HCT116 (cell line): Measurements from ENCODE around the gene CACNA2D3. TPM values are rescaled to one million over a fixed set of nuclear protein-coding genes. Genes with fewer than 3 reads are reported as not detected.

ENCODE experiments used
- ATAC-seq: fragments of 200-7000 bp; cut with Tn5 transposase; 2 replicates; pipeline ENCODE4 v1.9.1; 2020; ENCODE audit warnings: mild to moderate bottlenecking, moderate library complexity
- BruUV-seq: library from RNA; stranded (reverse); fragments of 400-500 nt; replicated peaks from 2 replicates; lab custom pipeline; 2021; lab: Mats Ljungman, UMichigan
- CTCF ChIA-PET: fragments of 300-600 bp; sonication (Branson Sonifier 250); formaldehyde crosslinking; loops from one replicate; lab custom pipeline; 2021; ENCODE audit warnings: antibody characterized with exemption; lab: Charles Lee
- POLR2A ChIA-PET: fragments of 300-600, 350-600 bp; sonication (Branson Sonifier 250); formaldehyde crosslinking; loops from one replicate; lab custom pipeline; 2021; ENCODE audit warnings: antibody characterized with exemption; lab: Charles Lee
- RAD21 ChIA-PET, 2 experiments: fragments of 300-600 bp; sonication (Branson Sonifier 250); formaldehyde crosslinking; loops; one replicate each; lab custom pipeline; 2023; ENCODE audit warnings: low total read pairs in 2 of 2; ENCODE audit not compliant: uncharacterized antibody in 2 of 2, unreplicated experiment in 2 of 2, low non-redundant PET in 1 of 2; lab: Charles Lee
- DNase-seq: peaks from one replicate; pipeline ENCODE4 v3.0.0-alpha.2; 2010; ENCODE audit warnings: low read depth, low spot score
- H2AFZ ChIP-seq: fragments of 200-600 bp; shearing (Covaris generic), sonication (generic); 2 replicates; pipeline ENCODE4 v1.6.1; 2017; ENCODE audit warnings: low read depth, mixed run types, mixed read lengths, antibody characterized with exemption, low read length; ENCODE audit not compliant: poor library complexity, severe bottlenecking
- H3K27ac ChIP-seq: 2 replicates; pipeline ENCODE4 v1.5.1; 2012; ENCODE audit warnings: low read depth, low read length
- H3K27me3 ChIP-seq: fragments of 200-600 bp; sonication (generic); 2 replicates; pipeline ENCODE4 v1.6.1; 2016; ENCODE audit warnings: mixed run types, low read length, mixed read lengths; ENCODE audit not compliant: insufficient read depth
- H3K36me3 ChIP-seq, 2 experiments: fragments of 200-500 bp in 1 of 2; fragments of 200-600 bp in 1 of 2; sonication (Bioruptor generic) in 1 of 2; sonication (generic) in 1 of 2; 2 replicates each; pipeline versions ENCODE4 v1.5.1 to v1.6.1; 2014 to 2016; ENCODE audit warnings: low read length in 2 of 2, inconsistent platforms in 1 of 2, mixed read lengths in 1 of 2, mixed run types in 1 of 2; ENCODE audit not compliant: insufficient read depth in 2 of 2, control insufficient read depth in 1 of 2
- H3K4me1 ChIP-seq, 2 experiments: fragments of 200-600 bp in 1 of 2; sonication (generic) in 1 of 2; 2 replicates each; pipeline versions ENCODE4 v1.5.1 to v1.6.1; 2012 to 2017; ENCODE audit warnings: low read length in 2 of 2, inconsistent platforms in 1 of 2, mild to moderate bottlenecking in 1 of 2, mixed read lengths in 1 of 2, mixed run types in 1 of 2, moderate library complexity in 1 of 2; ENCODE audit not compliant: insufficient read depth in 2 of 2, control insufficient read depth in 1 of 2
- H3K4me2 ChIP-seq: fragments of 200-600 bp; sonication (generic); 2 replicates; pipeline ENCODE4 v1.6.1; 2017; ENCODE audit warnings: mixed run types, low read length, mixed read lengths
- H3K4me3 ChIP-seq, 2 experiments: fragments of 200-600 bp in 1 of 2; sonication (generic) in 1 of 2; replicated peaks in 1 of 2; 2 replicates each; pipeline ENCODE4 v1.5.1; 2011 to 2016; ENCODE audit warnings: low read length in 2 of 2, control low read depth in 1 of 2, low read depth in 1 of 2, mild to moderate bottlenecking in 1 of 2, mixed read lengths in 1 of 2, mixed run types in 1 of 2
- H3K79me2 ChIP-seq: fragments of 200-600 bp; sonication (generic); 2 replicates; pipeline ENCODE4 v1.6.1; 2017; ENCODE audit warnings: mild to moderate bottlenecking, mixed run types, low read length, moderate library complexity, mixed read lengths; ENCODE audit not compliant: insufficient read depth
- H3K9ac ChIP-seq: fragments of 200-600 bp; sonication (generic); 2 replicates; pipeline ENCODE4 v1.6.1; 2016; ENCODE audit warnings: low read length, mixed read lengths
- H3K9me2 ChIP-seq: fragments of 200-600 bp; sonication (generic), shearing (Covaris generic); 2 replicates; pipeline ENCODE4 v1.6.1; 2017; ENCODE audit warnings: mixed run types, mild to moderate bottlenecking, moderate library complexity; ENCODE audit not compliant: insufficient read depth
- H3K9me3 ChIP-seq, 2 experiments: fragments of 200-500 bp in 1 of 2; fragments of 200-600 bp in 1 of 2; sonication (Bioruptor generic) in 1 of 2; sonication (generic) in 1 of 2; 2 replicates each; pipeline ENCODE4 v1.6.1; 2014 to 2017; ENCODE audit warnings: low read length in 2 of 2, mixed read lengths in 2 of 2, inconsistent platforms in 1 of 2, low read depth in 1 of 2, mild to moderate bottlenecking in 1 of 2, mixed run types in 1 of 2, moderate library complexity in 1 of 2; ENCODE audit not compliant: control insufficient read depth in 1 of 2, insufficient read depth in 1 of 2
- H4K20me1 ChIP-seq: fragments of 200-600 bp; sonication (generic), shearing (Covaris generic); 2 replicates; pipeline ENCODE4 v1.6.1; 2017; ENCODE audit warnings: mixed run types, mild to moderate bottlenecking, moderate library complexity; ENCODE audit not compliant: insufficient read depth
- CEBPB ChIP-seq: IDR thresholded peaks from 2 replicates; pipeline ENCODE4 v1.6.1; 2012; ENCODE audit warnings: low read depth
- EGR1 ChIP-seq: IDR thresholded peaks from 2 replicates; pipeline ENCODE4 v1.6.1; 2012; ENCODE audit warnings: low read depth
- EZH2 ChIP-seq: fragments of 200-600 bp; sonication (generic); IDR thresholded peaks from 2 replicates; pipeline ENCODE4 v1.6.1; 2017; ENCODE audit warnings: antibody characterized with exemption, mixed run types
- FOSL1 ChIP-seq: IDR thresholded peaks from 2 replicates; pipeline ENCODE4 v1.6.1; 2012; ENCODE audit warnings: low read depth
- JUND ChIP-seq: IDR thresholded peaks from 2 replicates; pipeline ENCODE4 v1.6.1; 2012
- POLR2A ChIP-seq: IDR thresholded peaks from 2 replicates; pipeline ENCODE4 v1.7.0; 2011; ENCODE audit warnings: borderline replicate concordance; ENCODE audit not compliant: insufficient read depth, insufficient read length; ENCODE audit errors: extremely low read depth
- POLR2AphosphoS5 ChIP-seq: IDR thresholded peaks from 2 replicates; pipeline ENCODE4 v1.6.1; 2011; ENCODE audit warnings: mild to moderate bottlenecking, low read depth, low read length, moderate library complexity
- REST ChIP-seq: IDR thresholded peaks from 2 replicates; pipeline ENCODE4 v1.6.1; 2012; ENCODE audit warnings: low read depth
- SIN3A ChIP-seq: IDR thresholded peaks from 2 replicates; pipeline ENCODE4 v1.6.1; 2012; ENCODE audit warnings: low read depth
- SRF ChIP-seq: IDR thresholded peaks from 2 replicates; pipeline ENCODE4 v1.6.1; 2012; ENCODE audit warnings: low read depth
- YY1 ChIP-seq: IDR thresholded peaks from 2 replicates; pipeline ENCODE4 v1.6.1; 2011; ENCODE audit warnings: low read length, low read depth, moderate library complexity, mild to moderate bottlenecking; ENCODE audit not compliant: insufficient replicate concordance; ENCODE audit errors: extremely low read depth
- ZFX ChIP-seq: fragments of 450-650 bp; IDR thresholded peaks from 2 replicates; pipeline ENCODE4 v1.6.1; 2017
- intact Hi-C: fragments of 100-400 bp; cut with micrococcal nuclease; formaldehyde crosslinking; loops from 2 replicates; pipeline ENCODE4 v1.10.0; 2022
- total RNA-seq: library from RNA; stranded (reverse); gene quantifications from one replicate; pipeline ENCODE4 v1.2.1, GENCODE V29; 2021; ENCODE audit not compliant: unreplicated experiment
- TF ChIP-seq, protein P1 (sequence below), 3 experiments: fragments of 200-600 bp in 1 of 3; sonication (generic) in 1 of 3; IDR thresholded peaks in 2 of 3; conservative IDR thresholded peaks in 1 of 3; 2 replicates each; pipeline ENCODE4 v1.5.1; 2012 to 2017; ENCODE audit warnings: low read depth in 2 of 3, low read length in 2 of 3, antibody characterized with exemption in 1 of 3, borderline replicate concordance in 1 of 3, control low read depth in 1 of 3, mild to moderate bottlenecking in 1 of 3, mixed read lengths in 1 of 3, mixed run types in 1 of 3, moderate library complexity in 1 of 3; ENCODE audit not compliant: insufficient read depth in 1 of 3

The CACNA2D3 gene
- total RNA-seq, 1 experiment from 2014 or later = 0.20 TPM

- no peaks in the 10 kb centered on the region for H3K79me2 ChIP-seq
- H2AFZ ChIP-seq = no peak overlapping the region
- POLR2A ChIA-PET = no interaction called here
- DNase-seq (no peak), ATAC-seq (no peak)
- H3K4me2 ChIP-seq = no peak overlapping the region
- no peak overlapping the region for H3K9ac ChIP-seq
- no peaks in the 10 kb centered on the region for H4K20me1 ChIP-seq
- intact Hi-C loops = no loop called here
- RAD21 ChIA-PET = no interaction called here
- TF ChIP-seq EGR1 = no peak
- TF ChIP-seq POLR2A = no peak
- no peak for TF ChIP-seq ZFX
- H3K4me1 ChIP-seq = no peaks in the 10 kb centered on the region
- H3K9me2 ChIP-seq = no peaks in the 10 kb centered on the region
- no peaks in the 10 kb centered on the region; a peak in 1 of 4 replicates for H3K9me3 ChIP-seq
- H3K27ac ChIP-seq = no peak overlapping the region
- no TSS peak for BruUV-seq
- no peak overlapping the region for H3K4me3 ChIP-seq
- CTCF ChIA-PET = no interaction called here
- H3K27me3 ChIP-seq = no peaks in the 10 kb centered on the region
- H3K36me3 ChIP-seq = no peaks in the 10 kb centered on the region
Observed at GRCh38 chr3:54488297-54488696, 365.9 kb downstream of the CACNA2D3 start.

DNA sequence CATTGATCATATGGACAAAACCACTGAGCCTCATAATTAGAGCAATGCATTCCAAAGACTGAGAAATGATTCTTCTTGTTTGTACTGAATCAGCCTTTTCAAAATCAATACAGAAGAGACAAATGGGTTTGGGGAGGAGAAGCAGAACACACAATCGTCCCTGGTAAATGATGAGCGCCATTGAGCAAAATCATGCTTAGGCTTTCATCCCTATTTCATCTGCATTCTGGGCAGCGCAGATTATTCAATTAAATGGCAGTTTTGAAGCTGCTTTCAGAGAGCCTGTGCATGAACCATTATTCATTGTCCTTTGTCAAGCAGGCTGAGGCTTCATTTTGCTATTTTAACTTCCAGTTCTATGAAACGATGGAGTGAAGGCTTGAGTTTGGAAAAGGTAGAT lies 371.9 kb downstream of the CACNA2D3 start:
- H3K9me2 ChIP-seq = no peaks in the 10 kb centered on the region
- DNase-seq = no peak
- intact Hi-C loops = no loop called here
- H3K27ac ChIP-seq = no peak overlapping the region
- H3K79me2 ChIP-seq = no peaks in the 10 kb centered on the region
- H3K4me2 ChIP-seq = no peak overlapping the region
- no peak overlapping the region for H2AFZ ChIP-seq
- no TSS peak for BruUV-seq
- RAD21 ChIA-PET = no interaction called here
- ATAC-seq = no peak
- no peaks in the 10 kb centered on the region; a peak in 1 of 4 replicates for H3K9me3 ChIP-seq
- no peaks in the 10 kb centered on the region for H3K27me3 ChIP-seq
- no peaks in the 10 kb centered on the region for H4K20me1 ChIP-seq
- no peak for TF ChIP-seq YY1
- no peak for TF ChIP-seq FOSL1
- no peak for TF ChIP-seq SIN3A
- TF ChIP-seq, protein P1, sequence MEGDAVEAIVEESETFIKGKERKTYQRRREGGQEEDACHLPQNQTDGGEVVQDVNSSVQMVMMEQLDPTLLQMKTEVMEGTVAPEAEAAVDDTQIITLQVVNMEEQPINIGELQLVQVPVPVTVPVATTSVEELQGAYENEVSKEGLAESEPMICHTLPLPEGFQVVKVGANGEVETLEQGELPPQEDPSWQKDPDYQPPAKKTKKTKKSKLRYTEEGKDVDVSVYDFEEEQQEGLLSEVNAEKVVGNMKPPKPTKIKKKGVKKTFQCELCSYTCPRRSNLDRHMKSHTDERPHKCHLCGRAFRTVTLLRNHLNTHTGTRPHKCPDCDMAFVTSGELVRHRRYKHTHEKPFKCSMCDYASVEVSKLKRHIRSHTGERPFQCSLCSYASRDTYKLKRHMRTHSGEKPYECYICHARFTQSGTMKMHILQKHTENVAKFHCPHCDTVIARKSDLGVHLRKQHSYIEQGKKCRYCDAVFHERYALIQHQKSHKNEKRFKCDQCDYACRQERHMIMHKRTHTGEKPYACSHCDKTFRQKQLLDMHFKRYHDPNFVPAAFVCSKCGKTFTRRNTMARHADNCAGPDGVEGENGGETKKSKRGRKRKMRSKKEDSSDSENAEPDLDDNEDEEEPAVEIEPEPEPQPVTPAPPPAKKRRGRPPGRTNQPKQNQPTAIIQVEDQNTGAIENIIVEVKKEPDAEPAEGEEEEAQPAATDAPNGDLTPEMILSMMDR (IDR thresholded peaks at IDR 0.05 in 2 of 3, conservative IDR thresholded peaks at IDR 0.05 in 1 of 3; ENCODE audit: borderline replicate concordance in 1 of 3, insufficient read depth in 1 of 3, low read depth in 2 of 3, low read length in 2 of 3) = no peak
- TF ChIP-seq SRF = no peak
- TF ChIP-seq POLR2AphosphoS5 = no peak
- TF ChIP-seq EGR1 = no peak
- no peak for TF ChIP-seq REST
- no peak for TF ChIP-seq EZH2
- no peak for TF ChIP-seq JUND
- TF ChIP-seq CEBPB = no peak
- POLR2A ChIA-PET = no interaction called here
- CTCF ChIA-PET = no interaction called here
- no peaks in the 10 kb centered on the region for H3K36me3 ChIP-seq
- H3K9ac ChIP-seq = no peak overlapping the region
- no peaks in the 10 kb centered on the region for H3K4me1 ChIP-seq
- H3K4me3 ChIP-seq = no peak overlapping the region
